ENCODE measurements around the gene TPR.

DNA sequence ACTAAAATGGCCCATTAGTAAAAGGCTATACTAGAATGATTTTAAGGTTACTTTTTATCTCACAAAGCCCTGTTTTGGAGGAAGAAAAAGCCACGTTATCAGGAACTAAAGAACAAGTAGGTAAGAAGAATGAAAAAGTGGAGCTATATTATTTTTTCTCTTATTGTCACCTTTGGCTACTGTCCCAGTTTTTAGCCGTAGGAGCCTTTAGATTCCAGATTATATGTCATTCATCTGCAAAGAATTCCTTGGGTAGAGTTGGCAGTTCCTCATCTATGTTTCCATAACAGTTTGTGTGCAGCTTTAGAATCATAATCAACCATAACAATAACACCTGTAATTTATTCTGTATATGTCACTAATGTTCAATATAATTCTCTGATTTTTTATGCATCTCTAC lies 83.8 kb downstream of the TPR start:
- TF ChIP-seq, protein P1, sequence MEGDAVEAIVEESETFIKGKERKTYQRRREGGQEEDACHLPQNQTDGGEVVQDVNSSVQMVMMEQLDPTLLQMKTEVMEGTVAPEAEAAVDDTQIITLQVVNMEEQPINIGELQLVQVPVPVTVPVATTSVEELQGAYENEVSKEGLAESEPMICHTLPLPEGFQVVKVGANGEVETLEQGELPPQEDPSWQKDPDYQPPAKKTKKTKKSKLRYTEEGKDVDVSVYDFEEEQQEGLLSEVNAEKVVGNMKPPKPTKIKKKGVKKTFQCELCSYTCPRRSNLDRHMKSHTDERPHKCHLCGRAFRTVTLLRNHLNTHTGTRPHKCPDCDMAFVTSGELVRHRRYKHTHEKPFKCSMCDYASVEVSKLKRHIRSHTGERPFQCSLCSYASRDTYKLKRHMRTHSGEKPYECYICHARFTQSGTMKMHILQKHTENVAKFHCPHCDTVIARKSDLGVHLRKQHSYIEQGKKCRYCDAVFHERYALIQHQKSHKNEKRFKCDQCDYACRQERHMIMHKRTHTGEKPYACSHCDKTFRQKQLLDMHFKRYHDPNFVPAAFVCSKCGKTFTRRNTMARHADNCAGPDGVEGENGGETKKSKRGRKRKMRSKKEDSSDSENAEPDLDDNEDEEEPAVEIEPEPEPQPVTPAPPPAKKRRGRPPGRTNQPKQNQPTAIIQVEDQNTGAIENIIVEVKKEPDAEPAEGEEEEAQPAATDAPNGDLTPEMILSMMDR (IDR thresholded peaks at IDR 0.05; ENCODE audit: insufficient read depth, low read depth, low read length): no peak
- TF ChIP-seq EZH2 (IDR thresholded peaks at IDR 0.05; ENCODE audit: insufficient read depth, low read length): no peak

Data from astrocyte (in vitro differentiated cells and primary cell).